Immature natural killer cell (primary cell): Measurements from ENCODE around the gene MARS2. TPM values are rescaled to one million over a fixed set of nuclear protein-coding genes. Genes with fewer than 3 reads are reported as not detected.
A peak's percentile ranks its signal among the peaks of the same experiment; 100 is the strongest.
"Not testable (repeated sequence)": the region's sequence is repeated elsewhere in the genome, so short reads cannot be mapped to it uniquely, and the experiment has no call there.

Experiments used
- DNase-seq, 3 donors: peaks; one replicate each; pipeline ENCODE4 v3.0.0; 2022; ENCODE audit warnings: mixed read lengths in 1 of 3
- H3K27ac Mint-ChIP-seq, 6 donors: one replicate each; pipeline ENCODE4 v1.8.0; 2020; ENCODE audit warnings: mixed read lengths in 6 of 6, mild to moderate bottlenecking in 5 of 6, inconsistent platforms in 4 of 6, moderate library complexity in 3 of 6
- H3K27me3 Mint-ChIP-seq, 3 donors: one replicate each; pipeline ENCODE4 v1.8.0; 2020 to 2021; ENCODE audit warnings: low read depth in 3 of 3, mild to moderate bottlenecking in 3 of 3, mixed read lengths in 3 of 3, moderate library complexity in 3 of 3, inconsistent platforms in 1 of 3
- H3K36me3 Mint-ChIP-seq, 3 donors: one replicate each; pipeline ENCODE4 v1.8.0; 2020; ENCODE audit warnings: mixed read lengths in 3 of 3, inconsistent platforms in 2 of 3, mild to moderate bottlenecking in 2 of 3
- H3K4me1 Mint-ChIP-seq, 2 donors: one replicate each; pipeline ENCODE4 v1.8.0; 2020; ENCODE audit warnings: inconsistent platforms in 2 of 2, mild to moderate bottlenecking in 2 of 2, mixed read lengths in 2 of 2, moderate library complexity in 1 of 2
- H3K4me3 Mint-ChIP-seq, 5 donors: one replicate each; pipeline ENCODE4 v1.8.0; 2020; ENCODE audit warnings: mild to moderate bottlenecking in 5 of 5, mixed read lengths in 5 of 5, inconsistent platforms in 3 of 5, moderate library complexity in 3 of 5
- H3K9me3 Mint-ChIP-seq, 6 donors: one replicate each; pipeline ENCODE4 v1.8.0; 2020; ENCODE audit warnings: mild to moderate bottlenecking in 6 of 6, mixed read lengths in 6 of 6, inconsistent platforms in 4 of 6, moderate library complexity in 3 of 6
- polyA plus RNA-seq, 3 donors: library from polyadenylated mRNA; unstranded; fragments of 300-500 nt; fragmentation: Illumina TruSeq; gene quantifications; one replicate each; pipeline ENCODE4 v1.2.3, GENCODE V29; 2021

MARS2 gene
- polyA plus RNA-seq, 3 donors from 2014 or later: 4.6 to 9.6 (median 9.0) TPM

GRCh38 chr2:197711578-197711977 lies 6.4 kb downstream of the MARS2 start:
- Mint-ChIP-seq H3K36me3 (peaks cover 0 to 8% (median 7%) of the 10 kb centered on the region in 3 donors), H3K27ac (no peak overlapping the region), H3K9me3 (no peaks in the 10 kb centered on the region), H3K4me3 (no peak overlapping the region), H3K27me3 (peaks cover 0 to 2% (median 0%) of the 10 kb centered on the region in 3 donors), H3K4me1 (peaks cover 25 to 38% of the 10 kb centered on the region in 2 donors)
- no peak for DNase-seq

- no peaks in the 10 kb centered on the region for H3K9me3 Mint-ChIP-seq
- no peak overlapping the region for H3K4me3 Mint-ChIP-seq
- no peak overlapping the region for H3K27ac Mint-ChIP-seq
- H3K27me3 Mint-ChIP-seq: no peaks in the 10 kb centered on the region
- no peak for DNase-seq
- peaks cover 0 to 8% (median 7%) of the 10 kb centered on the region in 3 donors for H3K36me3 Mint-ChIP-seq
- H3K4me1 Mint-ChIP-seq: peaks cover 12 to 21% of the 10 kb centered on the region in 2 donors
Observed at GRCh38 chr2:197713271-197713670, 8.1 kb downstream of the MARS2 start.

GRCh38 chr2:197717863-197718262 lies 12.7 kb downstream of the MARS2 start:
- no peaks in the 10 kb centered on the region for H3K4me1 Mint-ChIP-seq
- DNase-seq: no peak
- no peak overlapping the region for H3K4me3 Mint-ChIP-seq
- H3K27me3 Mint-ChIP-seq: no peaks in the 10 kb centered on the region
- H3K27ac Mint-ChIP-seq: no peak overlapping the region
- H3K36me3 Mint-ChIP-seq: peaks cover 0 to 7% (median 4%) of the 10 kb centered on the region in 3 donors
- H3K9me3 Mint-ChIP-seq: no peaks in the 10 kb centered on the region

- no peak for DNase-seq
- Mint-ChIP-seq H3K4me3 (no peak overlapping the region), H3K36me3 (peaks cover 7% of the 10 kb centered on the region in 3 donors), H3K27ac (no peak overlapping the region), H3K27me3 (peaks cover 0 to 2% (median 0%) of the 10 kb centered on the region in 3 donors), H3K4me1 (no peaks in the 10 kb centered on the region), H3K9me3 (peaks cover 1 to 8% (median 5%) of the 10 kb centered on the region in 6 donors)
Observed at GRCh38 chr2:197727011-197727410, 21.8 kb downstream of the MARS2 start.

- not testable (repeated sequence) for H3K9me3 Mint-ChIP-seq, H3K4me1 Mint-ChIP-seq, H3K36me3 Mint-ChIP-seq, DNase-seq, H3K27me3 Mint-ChIP-seq, H3K4me3 Mint-ChIP-seq
- peak overlapping the region in 1 of 6 donors; percentile 41 for H3K27ac Mint-ChIP-seq
Observed at GRCh38 chr2:197728555-197729544, 23.7 kb downstream of the MARS2 start.

- no peak overlapping the region for H3K27ac Mint-ChIP-seq
- H3K27me3 Mint-ChIP-seq: peaks cover 4 to 6% (median 4%) of the 10 kb centered on the region in 3 donors
- no peak overlapping the region for H3K4me3 Mint-ChIP-seq
- H3K4me1 Mint-ChIP-seq: no peaks in the 10 kb centered on the region
- H3K9me3 Mint-ChIP-seq: peaks cover 0 to 4% (median under 1%) of the 10 kb centered on the region in 6 donors
- H3K36me3 Mint-ChIP-seq: no peaks in the 10 kb centered on the region
- no peak for DNase-seq
Observed at GRCh38 chr2:197740200-197740599, 35.0 kb downstream of the MARS2 start.

Other genes with a start within 250 kb of the MARS2 start
- gene HSPD1, start 205.5 kb upstream of the MARS2 start, polyA plus RNA-seq: 10 to 100 TPM; 50.7 to 77.3 (median 52.2) TPM
- gene HSPE1, start 205.0 kb upstream of the MARS2 start, polyA plus RNA-seq: 10 to 100 TPM; 60.2 to 96.7 (median 93.7) TPM
- gene MOB4, start 189.3 kb upstream of the MARS2 start, polyA plus RNA-seq: 10 to 100 TPM; 33.5 to 56.0 (median 33.9) TPM
- under 1 TPM in 1 of 3 donors, not detected in 2; 0.06 TPM for gene RFTN2, start 29.8 kb upstream of the MARS2 start, polyA plus RNA-seq
- under 1 TPM in 1 of 3 donors, not detected in 2; 0.08 TPM for gene BOLL, start 80.0 kb downstream of the MARS2 start, polyA plus RNA-seq
- gene PLCL1, start 99.2 kb downstream of the MARS2 start, polyA plus RNA-seq: under 1 TPM in 2 of 3 donors, not detected in 1; 0.51 to 0.53 TPM